Left kidney (tissue), 8 donors: ENCODE measurements around the gene CX3CR1. TPM values are rescaled to one million over a fixed set of nuclear protein-coding genes. Genes with fewer than 3 reads are reported as not detected.
"Not testable (repeated sequence)": the region's sequence is repeated elsewhere in the genome, so short reads cannot be mapped to it uniquely, and the experiment has no call there.

Source experiments
- DNase-seq: peaks from one replicate; pipeline ENCODE4 v3.0.0-alpha.2; 2013
- long read RNA-seq, 8 donors: transcript quantifications; one replicate each; lab custom pipeline, GENCODE V29; 2026
- polyA plus RNA-seq: library from polyadenylated mRNA; unstranded; fragments of 120-200 nt; gene quantifications from one replicate; pipeline ENCODE4 v1.2.1, GENCODE V29; 2013; ENCODE audit not compliant: insufficient read length

Gene CX3CR1, protein sequence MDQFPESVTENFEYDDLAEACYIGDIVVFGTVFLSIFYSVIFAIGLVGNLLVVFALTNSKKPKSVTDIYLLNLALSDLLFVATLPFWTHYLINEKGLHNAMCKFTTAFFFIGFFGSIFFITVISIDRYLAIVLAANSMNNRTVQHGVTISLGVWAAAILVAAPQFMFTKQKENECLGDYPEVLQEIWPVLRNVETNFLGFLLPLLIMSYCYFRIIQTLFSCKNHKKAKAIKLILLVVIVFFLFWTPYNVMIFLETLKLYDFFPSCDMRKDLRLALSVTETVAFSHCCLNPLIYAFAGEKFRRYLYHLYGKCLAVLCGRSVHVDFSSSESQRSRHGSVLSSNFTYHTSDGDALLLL
- 4.7 TPM for polyA plus RNA-seq
- long read RNA-seq, donor 1, result 0 reads
- long read RNA-seq, donor 2, partial matches to known transcripts, result 9 of 10 reads
- long read RNA-seq, donor 2, other reads (novel, unspliced or antisense), result 0 of 10 reads
- long read RNA-seq, donor 3, partial matches to known transcripts, result 0 of 1 reads
- long read RNA-seq, donor 3, other reads (novel, unspliced or antisense), result 0 of 1 reads
- long read RNA-seq, donor 4, result 0 reads
- long read RNA-seq, donor 5, partial matches to known transcripts, result 2,023 of 2,196 reads
- long read RNA-seq, donor 5, other reads (novel, unspliced or antisense), result 172 of 2,196 reads
- long read RNA-seq, donor 6, result 0 reads
- long read RNA-seq, donor 7, result 0 reads
- long read RNA-seq, donor 8, partial matches to known transcripts, result 0 of 1 reads
- long read RNA-seq, donor 8, other reads (novel, unspliced or antisense), result 0 of 1 reads

DNA sequence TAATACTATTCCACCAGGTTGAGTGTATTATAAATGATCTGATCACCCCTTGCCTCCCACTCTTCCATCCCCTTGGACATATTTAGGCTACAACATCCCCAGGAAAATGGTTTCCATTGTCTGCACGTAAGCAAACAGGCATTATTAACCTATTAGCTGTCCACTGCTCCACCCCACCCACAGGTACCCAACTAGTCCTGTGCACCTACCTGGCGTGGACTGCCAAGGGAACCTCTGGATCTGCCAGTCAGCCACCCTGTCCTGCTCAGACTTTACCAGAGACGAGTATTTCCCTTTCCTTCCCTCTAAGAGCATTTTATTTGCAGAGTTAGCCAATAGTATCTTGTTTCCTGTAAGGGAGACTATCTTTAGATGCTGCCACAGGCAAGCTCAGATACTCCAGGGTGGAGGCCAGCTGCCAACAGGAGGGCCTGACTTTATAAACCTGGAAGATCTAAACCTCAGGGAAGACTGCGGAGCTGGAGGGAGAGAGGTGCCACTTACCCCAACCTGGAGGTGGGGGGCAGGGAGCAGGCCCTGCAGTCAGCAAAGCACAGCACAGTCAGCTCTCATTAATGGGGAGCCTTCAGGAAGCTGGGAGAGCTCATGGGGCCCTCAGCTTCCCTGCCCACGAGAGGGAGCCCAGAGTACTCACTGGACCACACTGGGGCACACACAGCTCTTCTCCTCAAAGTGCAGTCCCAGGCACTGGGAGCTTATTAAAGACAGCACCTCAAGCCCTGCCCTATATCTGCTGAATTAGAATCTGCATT is at the start of gene CX3CR1:
Gene CX3CR1, minus strand, starts transcription at position 292 of the 773 bp plus-strand sequence. CDS start 13,527 bp downstream, outside the sequence.
- no peak for DNase-seq

- no peak for DNase-seq
Measured at GRCh38 chr3:39329493-39329892, 49.7 kb upstream of the CX3CR1 start, which contains the start of gene CCR8. Gene CCR8 (plus strand): TSS chr3:39329709. CDS start chr3:39332332, 2,623 bp downstream.

- DNase-seq, result no peak
Measured at GRCh38 chr3:39327746-39328349, 48.0 kb upstream of the CX3CR1 start.

GRCh38 chr3:39327053-39327745 is 47.4 kb upstream of the CX3CR1 start:
- DNase-seq, result no peak

DNA sequence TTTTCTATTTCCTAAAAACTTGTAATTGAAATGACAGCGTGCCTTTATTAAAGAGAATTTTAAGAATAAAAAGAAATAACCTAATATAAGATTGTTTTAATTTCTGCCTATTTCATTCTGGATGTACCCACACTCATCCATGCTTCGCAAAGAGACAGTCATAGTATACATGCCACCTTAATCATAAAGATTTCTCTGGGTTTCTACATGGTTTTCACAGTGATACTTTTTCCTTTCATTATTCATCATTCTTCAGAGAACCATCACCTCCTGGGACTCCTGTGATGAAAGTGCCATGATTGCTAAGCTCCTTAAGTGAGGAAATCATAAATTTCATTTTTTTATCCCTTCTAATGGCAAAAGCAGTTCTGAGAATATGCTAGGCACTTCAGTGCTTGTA is 45.4 kb upstream of the CX3CR1 start:
- no peak for DNase-seq

DNA sequence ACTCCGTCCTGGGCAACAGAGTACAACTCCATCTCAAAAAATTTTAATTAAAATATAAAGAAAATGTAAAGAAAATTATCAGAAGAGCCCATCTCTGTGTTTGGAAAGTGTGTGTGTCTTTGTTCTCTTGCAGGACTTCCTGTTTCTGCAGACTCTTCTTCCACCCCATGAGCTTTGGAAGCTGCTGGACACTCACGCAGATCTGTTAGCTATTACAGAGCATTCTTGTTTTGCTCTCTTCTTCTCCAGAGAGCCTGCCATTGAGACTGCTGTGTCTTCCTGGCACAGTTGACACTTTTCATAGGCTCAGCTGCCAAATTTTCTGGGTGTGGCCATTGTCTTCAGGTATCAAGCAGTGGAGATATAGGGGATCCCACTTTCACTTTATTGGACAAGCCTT is 43.7 kb upstream of the CX3CR1 start:
- no peak for DNase-seq

GRCh38 chr3:39322936-39323335 is 43.1 kb upstream of the CX3CR1 start:
- DNase-seq, result no peak

GRCh38 chr3:39322209-39322715 is 42.4 kb upstream of the CX3CR1 start:
- not testable (repeated sequence) for DNase-seq

GRCh38 chr3:39321574-39321983 is 41.7 kb upstream of the CX3CR1 start:
- not testable (repeated sequence) for DNase-seq

DNA sequence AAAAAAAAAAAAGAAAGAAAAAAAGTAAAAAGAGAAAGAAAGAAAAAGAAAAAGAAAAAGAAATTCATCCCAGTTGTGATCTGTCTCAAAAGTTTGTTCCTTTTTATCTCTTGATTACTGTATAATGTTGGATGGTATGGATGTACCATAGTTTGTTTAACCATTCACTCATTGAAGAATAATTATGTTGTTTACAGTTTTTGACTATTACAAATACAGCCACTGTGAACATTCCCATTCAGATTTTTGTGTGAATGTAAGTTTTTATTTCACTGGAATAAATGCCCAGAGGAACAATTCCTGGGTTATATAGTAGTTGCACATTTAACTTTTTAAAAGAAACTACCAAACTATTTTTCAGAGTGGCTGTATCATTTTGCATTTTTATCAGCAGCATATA is 39.4 kb upstream of the CX3CR1 start:
- no peak for DNase-seq

GRCh38 chr3:39318301-39318700 is 38.5 kb upstream of the CX3CR1 start:
- DNase-seq, result no peak

- DNase-seq, result no peak
Measured at GRCh38 chr3:39317571-39318169, 37.8 kb upstream of the CX3CR1 start.

DNA sequence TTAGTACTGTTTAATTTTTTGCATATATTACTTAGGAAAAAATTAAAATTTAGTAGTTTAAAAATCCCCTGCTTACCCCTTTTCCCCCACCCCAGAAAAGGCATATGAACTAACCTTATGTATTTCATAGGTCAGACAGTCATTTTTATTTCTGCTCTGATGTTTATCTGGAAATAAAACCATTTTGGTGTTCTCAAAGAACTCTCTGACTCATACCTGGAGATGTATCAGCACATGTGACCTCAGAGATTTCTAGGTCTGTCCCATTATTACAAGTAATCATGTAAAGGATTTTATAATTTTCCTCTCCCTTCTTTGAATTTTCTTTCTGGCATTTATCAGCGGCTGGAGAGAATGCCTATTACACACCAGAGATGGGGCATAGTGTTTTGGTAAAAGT is 35.6 kb upstream of the CX3CR1 start:
- no peak for DNase-seq

DNA sequence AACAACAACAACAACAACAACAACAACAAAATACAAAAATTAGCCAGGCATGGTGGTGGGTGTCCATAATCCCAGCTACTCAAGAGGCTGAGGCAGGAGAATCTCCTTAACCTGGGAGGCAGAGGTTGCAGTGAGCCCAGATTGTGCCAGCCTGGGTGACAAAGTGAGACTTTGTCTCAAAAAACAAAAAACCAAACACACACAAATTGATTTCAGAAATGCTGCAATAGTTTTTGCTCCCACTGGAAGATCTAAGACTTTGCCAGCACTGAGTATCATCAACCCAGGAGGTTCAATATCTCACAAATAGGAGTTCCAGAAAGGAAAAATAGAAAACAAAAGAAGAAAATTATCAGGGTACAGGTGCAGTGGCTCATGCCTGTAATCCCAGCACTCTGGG is 33.5 kb upstream of the CX3CR1 start:
- DNase-seq, result no peak

GRCh38 chr3:39302178-39302577 is 22.3 kb upstream of the CX3CR1 start:
- no peak for DNase-seq

DNA sequence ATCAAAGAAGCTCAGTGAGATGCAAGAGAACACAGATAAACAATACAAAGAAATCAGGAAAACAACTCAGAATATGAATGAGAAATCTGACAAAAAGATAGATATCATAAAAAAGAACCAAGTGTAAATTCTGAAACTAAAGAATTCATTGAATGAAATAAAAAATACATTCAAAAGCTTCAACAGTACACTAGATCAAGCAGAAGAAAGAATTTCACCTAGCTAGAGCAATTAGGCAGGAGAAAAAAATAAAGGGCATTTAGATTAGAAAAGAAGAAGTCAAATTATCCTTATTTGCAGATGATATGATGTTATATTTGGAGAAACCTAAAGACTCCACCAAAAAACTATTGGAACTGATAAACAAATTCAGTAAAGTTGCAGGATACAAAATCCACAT is 19.4 kb upstream of the CX3CR1 start:
- DNase-seq, result no peak

- no peak for DNase-seq
Measured at GRCh38 chr3:39296197-39297077, 16.6 kb upstream of the CX3CR1 start.

GRCh38 chr3:39295184-39295775 is 15.4 kb upstream of the CX3CR1 start:
- no peak for DNase-seq
